BLaER1 (cell line): ENCODE data around the gene HBE1.

Experiments used
- H3K27ac ChIP-seq: shearing (Covaris generic); formaldehyde crosslinking; 2 replicates; pipeline ENCODE4 v1.8.1; 2022
- H3K27me3 ChIP-seq: shearing (Covaris generic); formaldehyde crosslinking; 2 replicates; pipeline ENCODE4 v1.8.1; 2022
- H3K36me3 ChIP-seq: shearing (Covaris generic); formaldehyde crosslinking; 2 replicates; pipeline ENCODE4 v1.8.1; 2022
- H3K4me1 ChIP-seq: shearing (Covaris generic); formaldehyde crosslinking; 2 replicates; pipeline ENCODE4 v1.8.1; 2022
- H3K4me2 ChIP-seq: shearing (Covaris generic); formaldehyde crosslinking; 2 replicates; pipeline ENCODE4 v1.8.1; 2022
- H3K4me3 ChIP-seq: shearing (Covaris generic); formaldehyde crosslinking; 2 replicates; pipeline ENCODE4 v1.8.1; 2022
- H3K9ac ChIP-seq: shearing (Covaris generic); formaldehyde crosslinking; 2 replicates; pipeline ENCODE4 v1.8.1; 2022
- H3K9me3 ChIP-seq: shearing (Covaris generic); formaldehyde crosslinking; 2 replicates; pipeline ENCODE4 v1.8.1; 2022
- H4K20me1 ChIP-seq: shearing (Covaris generic); formaldehyde crosslinking; 2 replicates; pipeline ENCODE4 v1.8.1; 2022
- Cebpa-rat ChIP-seq: shearing (Covaris generic); IDR thresholded peaks from 2 replicates; pipeline ENCODE4 v1.8.1; 2022

Gene HBE1

DNA sequence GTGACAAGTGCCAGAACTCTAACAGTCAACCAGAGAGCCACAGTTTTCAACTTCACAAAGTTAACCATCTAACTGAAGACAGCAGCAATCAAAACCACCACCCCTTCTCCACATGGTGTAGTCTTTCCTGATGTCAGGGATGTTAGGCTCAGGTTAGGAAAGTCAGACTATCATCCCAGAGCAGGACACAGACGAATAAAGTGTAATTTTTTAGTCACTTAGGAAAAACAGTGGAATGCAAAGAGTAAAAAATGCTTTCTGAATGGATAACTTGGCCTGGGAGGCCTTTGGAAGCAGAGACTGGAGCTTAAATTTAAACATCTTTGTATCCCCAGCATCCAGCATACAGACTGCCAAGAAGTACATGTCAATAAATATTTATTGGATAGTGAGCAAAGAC lies 16.6 kb upstream of the HBE1 start:
- Histone ChIP-seq H3K27ac (no peak overlapping the region), H3K4me3 (no peak overlapping the region), H4K20me1 (no peaks in the 10 kb centered on the region), H3K4me2 (no peak overlapping the region), H3K36me3 (no peaks in the 10 kb centered on the region), H3K9me3 (no peaks in the 10 kb centered on the region), H3K9ac (no peak overlapping the region), H3K4me1 (no peaks in the 10 kb centered on the region), H3K27me3 (no peaks in the 10 kb centered on the region)
- no peak for TF ChIP-seq Cebpa-rat

DNA sequence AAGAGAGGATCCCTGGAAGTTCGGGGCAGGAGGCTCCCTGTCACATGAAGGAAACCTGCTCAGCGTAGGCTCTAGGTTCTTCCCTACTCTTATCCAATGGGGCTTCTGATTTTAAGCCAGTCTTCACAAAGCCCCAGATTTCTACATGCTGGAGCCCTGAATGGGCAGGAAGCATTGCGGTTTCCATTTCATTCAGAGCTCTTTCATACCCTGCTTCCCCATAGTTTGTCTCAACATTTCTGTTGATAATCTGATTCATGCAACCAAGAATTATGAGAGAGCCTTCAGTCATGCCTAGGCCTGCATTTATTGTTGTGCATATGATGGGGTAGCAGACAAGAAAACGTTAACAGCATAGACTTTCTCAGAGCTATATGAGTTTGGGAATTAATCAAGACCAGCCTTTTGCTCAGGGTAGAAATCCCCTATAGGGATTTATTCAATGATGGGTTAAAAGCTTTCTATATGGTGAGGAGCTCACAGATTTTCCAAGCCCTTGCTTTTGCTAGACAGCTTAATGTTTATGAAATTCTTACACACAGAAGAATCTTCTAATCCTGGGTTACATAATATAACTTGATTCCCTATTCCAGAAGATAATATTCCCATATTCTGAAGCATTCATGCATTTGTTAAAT lies 16.1 kb upstream of the HBE1 start:
- no peak for TF ChIP-seq Cebpa-rat
- H4K20me1 ChIP-seq: no peaks in the 10 kb centered on the region
- H3K9me3 ChIP-seq: no peaks in the 10 kb centered on the region
- no peaks in the 10 kb centered on the region for H3K27me3 ChIP-seq
- no peak overlapping the region for H3K9ac ChIP-seq
- H3K4me2 ChIP-seq: no peak overlapping the region
- no peak overlapping the region for H3K4me3 ChIP-seq
- no peak overlapping the region for H3K27ac ChIP-seq
- no peaks in the 10 kb centered on the region for H3K36me3 ChIP-seq
- no peaks in the 10 kb centered on the region for H3K4me1 ChIP-seq

DNA sequence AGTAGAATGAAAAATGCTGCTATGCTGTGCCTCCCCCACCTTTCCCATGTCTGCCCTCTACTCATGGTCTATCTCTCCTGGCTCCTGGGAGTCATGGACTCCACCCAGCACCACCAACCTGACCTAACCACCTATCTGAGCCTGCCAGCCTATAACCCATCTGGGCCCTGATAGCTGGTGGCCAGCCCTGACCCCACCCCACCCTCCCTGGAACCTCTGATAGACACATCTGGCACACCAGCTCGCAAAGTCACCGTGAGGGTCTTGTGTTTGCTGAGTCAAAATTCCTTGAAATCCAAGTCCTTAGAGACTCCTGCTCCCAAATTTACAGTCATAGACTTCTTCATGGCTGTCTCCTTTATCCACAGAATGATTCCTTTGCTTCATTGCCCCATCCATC lies 14.9 kb upstream of the HBE1 start:
- Histone ChIP-seq H3K4me3 (no peak overlapping the region), H3K4me1 (no peaks in the 10 kb centered on the region), H3K27me3 (no peaks in the 10 kb centered on the region), H3K9me3 (no peaks in the 10 kb centered on the region), H3K36me3 (no peaks in the 10 kb centered on the region), H3K4me2 (no peak overlapping the region), H4K20me1 (no peaks in the 10 kb centered on the region), H3K9ac (no peak overlapping the region), H3K27ac (no peak overlapping the region)
- TF ChIP-seq Cebpa-rat: no peak

DNA sequence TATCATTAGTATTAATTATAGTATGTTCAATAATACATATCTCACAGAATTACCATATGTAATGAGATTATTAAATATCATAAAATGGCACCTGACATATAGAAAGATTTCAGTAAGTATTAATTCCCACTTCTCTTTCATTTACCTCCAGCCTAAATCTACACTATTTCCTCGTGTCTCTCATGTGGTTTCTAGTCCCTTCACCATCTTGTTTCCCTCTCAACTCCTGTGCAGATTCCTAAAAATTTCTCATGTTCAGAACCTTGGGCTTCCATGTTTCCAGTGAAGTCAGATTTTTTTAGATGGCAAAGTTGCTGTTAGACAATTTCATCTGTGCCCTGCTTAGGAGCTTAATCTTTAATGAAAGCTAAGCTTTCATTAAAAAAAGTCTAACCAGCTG lies 14.1 kb upstream of the HBE1 start:
- Histone ChIP-seq H3K4me2 (no peak overlapping the region), H3K9ac (no peak overlapping the region), H3K27ac (no peak overlapping the region), H3K27me3 (no peaks in the 10 kb centered on the region), H3K36me3 (no peaks in the 10 kb centered on the region), H3K4me1 (no peaks in the 10 kb centered on the region), H3K9me3 (no peaks in the 10 kb centered on the region), H3K4me3 (no peak overlapping the region), H4K20me1 (no peaks in the 10 kb centered on the region)
- no peak for TF ChIP-seq Cebpa-rat

DNA sequence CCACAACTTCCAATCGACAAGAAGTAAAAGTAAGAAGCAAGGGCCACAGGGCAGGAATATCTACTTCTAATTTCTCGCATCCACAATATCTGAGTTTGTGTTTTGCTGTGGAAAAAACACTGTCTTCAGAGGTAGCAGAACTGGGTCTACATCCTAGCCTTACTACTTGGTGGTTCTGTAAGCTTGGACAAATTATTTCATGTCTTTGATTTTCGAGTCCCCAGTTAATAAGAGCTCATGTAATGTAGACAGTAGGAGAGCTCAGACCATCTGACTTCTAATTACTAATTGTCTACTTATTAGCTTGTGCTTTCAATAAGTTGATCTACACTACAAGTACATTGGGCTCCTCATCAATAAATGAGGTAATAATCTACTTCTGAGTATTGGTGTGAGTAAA lies 13.3 kb upstream of the HBE1 start:
- H3K4me1 ChIP-seq: no peaks in the 10 kb centered on the region
- no peaks in the 10 kb centered on the region for H3K27me3 ChIP-seq
- H3K27ac ChIP-seq: no peak overlapping the region
- H3K9ac ChIP-seq: no peak overlapping the region
- H3K4me3 ChIP-seq: no peak overlapping the region
- no peaks in the 10 kb centered on the region for H3K9me3 ChIP-seq
- no peak overlapping the region for H3K4me2 ChIP-seq
- TF ChIP-seq Cebpa-rat: no peak
- no peaks in the 10 kb centered on the region for H3K36me3 ChIP-seq
- H4K20me1 ChIP-seq: no peaks in the 10 kb centered on the region

DNA sequence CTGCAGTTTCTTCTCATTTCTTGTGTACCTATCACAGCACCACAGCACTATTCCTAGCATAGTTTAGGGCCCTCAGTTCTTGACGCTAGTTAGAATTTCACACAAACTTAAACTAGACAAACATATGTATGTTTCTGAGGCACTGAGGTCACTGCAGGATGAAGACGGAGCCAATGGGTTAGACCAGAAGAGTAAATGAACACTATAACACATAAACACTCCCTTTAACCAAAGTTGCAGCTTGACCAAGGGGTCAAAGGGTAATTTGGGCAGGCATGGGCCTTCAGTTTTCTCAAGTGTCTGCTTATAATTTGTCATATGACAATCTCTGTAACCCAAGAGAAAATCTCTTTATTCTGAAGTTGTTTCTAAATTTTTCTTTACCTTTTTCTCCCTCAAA lies 12.9 kb upstream of the HBE1 start:
- Histone ChIP-seq H3K27ac (no peak overlapping the region), H3K4me1 (no peaks in the 10 kb centered on the region), H3K4me3 (no peak overlapping the region), H3K9me3 (no peaks in the 10 kb centered on the region), H4K20me1 (no peaks in the 10 kb centered on the region), H3K9ac (no peak overlapping the region), H3K36me3 (no peaks in the 10 kb centered on the region), H3K4me2 (no peak overlapping the region), H3K27me3 (no peaks in the 10 kb centered on the region)
- TF ChIP-seq Cebpa-rat: no peak

DNA sequence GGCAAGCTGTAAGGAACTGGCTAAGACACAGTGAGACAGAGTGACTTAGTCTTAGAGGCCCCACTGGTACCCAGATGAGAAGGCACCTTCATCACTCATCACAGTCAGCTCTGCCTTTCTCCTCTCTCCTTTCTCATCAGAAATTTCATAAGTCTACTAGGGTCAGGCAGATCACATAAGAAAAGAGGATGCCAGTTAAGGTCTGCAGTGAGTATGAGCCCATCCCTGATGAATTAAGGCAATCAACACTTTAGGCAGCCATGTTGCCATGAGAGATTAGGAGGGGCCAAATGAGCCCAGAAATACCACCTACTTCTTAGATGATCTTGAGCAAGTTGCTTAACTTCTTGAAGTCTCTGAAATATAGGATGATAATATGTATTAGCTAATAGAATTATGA lies 11.9 kb upstream of the HBE1 start:
- H3K4me2 ChIP-seq: no peak overlapping the region
- no peaks in the 10 kb centered on the region for H3K27me3 ChIP-seq
- H3K36me3 ChIP-seq: no peaks in the 10 kb centered on the region
- no peaks in the 10 kb centered on the region for H3K4me1 ChIP-seq
- H3K4me3 ChIP-seq: no peak overlapping the region
- no peak overlapping the region for H3K27ac ChIP-seq
- no peak overlapping the region for H3K9ac ChIP-seq
- TF ChIP-seq Cebpa-rat: no peak
- H4K20me1 ChIP-seq: no peaks in the 10 kb centered on the region
- H3K9me3 ChIP-seq: no peaks in the 10 kb centered on the region

DNA sequence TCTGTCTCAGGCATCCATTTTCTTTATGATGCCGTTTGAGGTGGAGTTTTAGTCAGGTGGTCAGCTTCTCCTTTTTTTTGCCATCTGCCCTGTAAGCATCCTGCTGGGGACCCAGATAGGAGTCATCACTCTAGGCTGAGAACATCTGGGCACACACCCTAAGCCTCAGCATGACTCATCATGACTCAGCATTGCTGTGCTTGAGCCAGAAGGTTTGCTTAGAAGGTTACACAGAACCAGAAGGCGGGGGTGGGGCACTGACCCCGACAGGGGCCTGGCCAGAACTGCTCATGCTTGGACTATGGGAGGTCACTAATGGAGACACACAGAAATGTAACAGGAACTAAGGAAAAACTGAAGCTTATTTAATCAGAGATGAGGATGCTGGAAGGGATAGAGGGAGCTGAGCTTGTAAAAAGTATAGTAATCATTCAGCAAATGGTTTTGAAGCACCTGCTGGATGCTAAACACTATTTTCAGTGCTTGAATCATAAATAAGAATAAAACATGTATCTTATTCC lies 10.9 kb upstream of the HBE1 start:
- no peak overlapping the region for H3K4me3 ChIP-seq
- no peaks in the 10 kb centered on the region for H4K20me1 ChIP-seq
- H3K4me2 ChIP-seq: no peak overlapping the region
- H3K4me1 ChIP-seq: no peaks in the 10 kb centered on the region
- H3K27ac ChIP-seq: no peak overlapping the region
- H3K27me3 ChIP-seq: no peaks in the 10 kb centered on the region
- H3K9me3 ChIP-seq: no peaks in the 10 kb centered on the region
- no peak overlapping the region for H3K9ac ChIP-seq
- no peak for TF ChIP-seq Cebpa-rat
- H3K36me3 ChIP-seq: no peaks in the 10 kb centered on the region

DNA sequence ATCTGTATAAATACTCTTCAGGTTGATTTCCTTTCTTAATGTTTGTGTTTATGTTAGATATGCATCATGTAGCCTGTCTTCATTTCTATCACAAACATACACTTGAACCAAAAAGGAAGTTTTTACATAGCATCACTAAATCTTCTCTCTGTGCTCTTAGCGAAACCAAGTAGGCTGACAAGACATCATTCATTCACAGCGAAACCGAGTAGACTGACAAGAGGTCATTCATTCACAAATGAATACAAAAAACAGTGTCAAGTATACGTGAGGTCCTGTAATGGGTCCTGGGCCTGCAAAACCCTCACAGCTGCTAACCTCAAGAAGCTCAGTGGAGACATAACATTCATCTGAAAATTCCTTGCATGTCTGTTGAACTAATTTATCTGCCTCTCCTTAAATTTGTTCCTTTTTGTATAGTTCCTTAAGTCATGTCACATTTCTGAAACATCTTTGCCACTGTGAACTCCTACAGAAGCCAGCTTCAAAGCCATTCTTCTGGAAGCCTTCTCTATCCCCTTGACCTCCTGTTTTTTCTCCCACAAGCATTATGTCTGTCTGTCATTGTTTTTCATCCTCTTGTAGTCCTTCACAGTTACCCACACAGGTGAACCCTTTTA lies 9.8 kb upstream of the HBE1 start:
- Histone ChIP-seq H3K27ac (no peak overlapping the region), H3K4me2 (no peak overlapping the region), H3K4me3 (no peak overlapping the region)

DNA sequence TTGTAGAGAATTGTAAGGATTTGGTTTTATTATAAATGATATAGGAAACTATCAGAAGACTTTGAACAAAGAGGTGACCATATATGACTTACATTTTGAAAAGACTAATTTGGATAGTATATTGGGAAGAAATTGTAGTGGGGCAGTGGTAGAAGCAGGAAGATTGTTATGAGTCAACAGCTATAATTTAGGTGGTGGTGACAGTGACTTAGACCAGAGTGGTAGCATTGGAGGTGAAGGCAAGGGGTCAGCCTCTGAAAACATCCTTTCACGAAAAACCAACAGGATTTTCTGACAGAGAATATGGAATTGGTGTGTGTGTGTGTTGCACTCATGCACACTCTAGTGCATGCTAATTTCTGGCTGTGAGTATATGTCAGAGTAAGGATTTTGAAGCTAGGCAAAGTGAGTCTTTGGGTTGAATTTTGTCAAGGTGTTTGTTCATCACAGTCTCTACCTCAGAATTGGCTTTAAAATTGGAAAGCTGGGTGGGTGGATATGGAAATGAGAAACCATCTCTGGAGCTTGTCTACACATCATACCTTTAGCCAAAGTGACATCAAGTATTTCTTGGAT lies 8.2 kb upstream of the HBE1 start:
- no peak overlapping the region for H3K9ac ChIP-seq
- no peaks in the 10 kb centered on the region for H3K9me3 ChIP-seq
- no peaks in the 10 kb centered on the region for H3K36me3 ChIP-seq
- no peaks in the 10 kb centered on the region for H4K20me1 ChIP-seq
- H3K4me1 ChIP-seq: no peaks in the 10 kb centered on the region
- H3K4me3 ChIP-seq: no peak overlapping the region
- no peak for TF ChIP-seq Cebpa-rat
- no peak overlapping the region for H3K4me2 ChIP-seq
- H3K27ac ChIP-seq: no peak overlapping the region
- H3K27me3 ChIP-seq: no peaks in the 10 kb centered on the region

More for the DNA sequence above, 9.8 kb upstream of the HBE1 start:
- TF ChIP-seq Cebpa-rat: no peak
- no peaks in the 10 kb centered on the region for H3K4me1 ChIP-seq
- H3K27me3 ChIP-seq: no peaks in the 10 kb centered on the region
- no peaks in the 10 kb centered on the region for H4K20me1 ChIP-seq
- no peak overlapping the region for H3K9ac ChIP-seq
- H3K9me3 ChIP-seq: no peaks in the 10 kb centered on the region
- H3K36me3 ChIP-seq: no peaks in the 10 kb centered on the region
